GM21737 (cell line): Measurements from ENCODE around the gene MBD3L2B.
"Not testable (repeated sequence)": the region's sequence is repeated elsewhere in the genome, so short reads cannot be mapped to it uniquely, and the experiment has no call there.

ENCODE experiments used
- ATAC-seq: cut with Tn5 transposase; IDR thresholded peaks from one replicate; pipeline ENCODE4 v1.9.1; 2021; ENCODE audit warnings: mild to moderate bottlenecking, moderate library complexity; ENCODE audit not compliant: unreplicated experiment

The MBD3L2B gene

DNA sequence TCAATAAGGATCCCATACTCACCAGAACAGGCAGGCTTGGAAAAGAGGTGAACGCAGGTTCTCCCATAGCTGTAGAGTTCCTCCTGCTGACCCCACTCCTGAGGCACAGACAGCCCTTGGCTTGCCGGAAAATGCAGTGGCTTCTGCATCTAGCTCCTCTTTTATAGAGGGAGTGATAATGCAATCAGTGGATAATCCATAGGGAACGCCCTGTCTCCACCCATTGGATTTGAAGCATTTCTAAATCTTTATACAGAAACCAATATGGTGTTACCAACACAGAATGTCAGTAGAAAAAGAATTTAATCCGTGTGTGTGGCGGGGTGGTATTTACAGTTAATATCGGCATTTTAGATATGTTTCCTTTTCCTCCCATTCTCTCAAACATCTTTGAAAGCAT, at the start of gene MBD3L2B:
Gene MBD3L2B, minus strand, starts transcription at position 101 of the 400 bp plus-strand sequence. Its CDS starts 34 bp downstream, at position 67.
- not testable (repeated sequence) for ATAC-seq

DNA sequence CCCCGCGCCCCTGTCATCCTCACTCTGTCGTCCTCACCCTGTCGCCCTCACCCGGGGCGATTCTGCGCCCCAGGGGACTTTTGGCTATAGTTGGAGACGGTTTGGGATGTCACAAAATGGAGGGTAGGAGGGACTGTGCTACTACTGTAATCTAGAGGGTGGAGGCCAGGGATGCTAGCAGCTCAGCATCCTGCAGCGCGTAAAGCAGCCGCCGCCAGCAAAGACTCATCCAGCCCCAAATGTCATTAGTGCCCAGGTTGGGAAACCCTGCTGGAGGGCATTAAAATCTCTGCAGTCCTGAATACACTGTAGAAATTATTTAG, 48.6 kb upstream of the MBD3L2B start:
- ATAC-seq, result no peak

DNA sequence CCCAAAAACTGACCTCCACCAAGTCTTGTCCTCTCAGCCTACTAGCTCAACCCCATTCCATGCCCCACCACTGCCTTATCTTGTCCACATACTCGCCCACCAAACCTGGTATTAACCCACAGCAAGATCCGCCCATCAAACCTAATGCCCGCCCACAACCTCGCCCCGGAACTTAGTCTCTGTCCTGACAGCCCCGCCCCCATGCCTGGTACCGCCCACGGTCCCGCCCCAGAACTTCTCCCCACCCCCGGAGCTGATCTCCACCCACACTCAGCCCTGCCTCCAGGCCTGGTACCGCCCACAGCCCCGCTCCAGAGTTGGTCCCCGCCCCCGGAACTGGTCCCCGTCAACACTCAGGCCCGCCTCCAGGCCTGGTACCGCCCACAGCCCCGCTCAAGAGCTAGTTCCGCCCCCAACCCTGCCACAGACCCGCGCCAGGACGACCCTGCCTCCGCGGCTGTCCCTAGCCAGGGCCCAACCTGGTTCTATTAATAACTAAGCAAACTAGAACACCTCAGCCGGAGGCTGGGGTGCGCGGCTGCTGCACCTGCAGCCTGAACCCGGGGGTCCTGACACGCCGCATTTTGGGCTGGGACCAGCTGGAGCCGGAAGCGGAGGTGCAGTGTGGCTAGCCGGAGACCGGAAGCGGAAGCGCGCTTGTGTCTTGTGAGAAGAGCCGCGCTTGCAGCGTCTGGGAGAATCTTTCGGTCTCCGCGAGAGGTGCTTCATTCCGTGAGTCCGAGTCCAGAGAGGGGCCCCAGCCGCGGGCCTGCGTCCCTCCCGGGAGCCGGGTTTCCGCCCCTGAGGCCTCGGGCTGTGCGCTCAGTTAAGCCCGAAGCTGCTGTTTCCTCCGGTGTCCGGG, 48.0 kb upstream of the MBD3L2B start, which contains the start of gene ZNF557:
Gene ZNF557, plus strand, starts transcription at position 662 of the 862 bp plus-strand sequence. CDS start 5,372 bp downstream, outside the sequence.
- ATAC-seq, result peak; percentile 90

DNA sequence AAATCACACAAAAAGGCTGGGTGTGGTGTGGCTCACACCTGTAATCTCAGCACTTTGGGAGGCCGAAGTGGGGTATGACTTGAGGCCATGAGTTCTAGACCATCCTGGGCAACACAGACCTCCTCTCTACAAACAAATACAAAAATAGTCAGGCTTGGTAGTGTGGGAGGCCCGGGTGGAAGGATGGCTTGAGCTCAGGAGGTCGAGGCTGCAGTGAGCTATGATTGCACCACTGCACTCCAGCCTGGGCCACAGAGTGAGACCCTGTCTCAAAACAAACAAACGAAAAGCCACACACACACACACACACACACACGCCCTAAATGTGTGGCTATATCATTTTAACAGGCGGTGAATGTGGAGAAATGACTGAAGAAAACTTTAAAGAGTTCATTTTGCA, 47.4 kb upstream of the MBD3L2B start:
- ATAC-seq, result no peak

DNA sequence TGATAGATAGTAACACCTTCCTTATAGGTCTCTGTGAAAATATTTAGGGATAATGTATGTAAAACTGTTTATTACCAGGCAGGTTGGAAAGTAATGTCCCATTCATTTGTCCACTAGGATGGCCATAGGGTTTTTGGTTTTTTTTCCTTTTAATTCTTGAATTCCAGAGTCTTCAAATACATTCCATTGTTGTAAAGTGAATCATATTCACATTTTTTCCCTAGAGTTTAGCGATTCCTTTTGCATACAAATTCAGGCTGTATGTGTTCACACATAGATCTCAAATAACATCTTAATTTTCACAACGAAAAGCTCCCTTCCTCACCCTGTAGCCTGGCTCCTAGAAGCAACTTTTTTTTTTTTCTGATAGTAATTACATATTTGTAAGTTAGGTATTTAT, 46.5 kb upstream of the MBD3L2B start:
- no peak for ATAC-seq

DNA sequence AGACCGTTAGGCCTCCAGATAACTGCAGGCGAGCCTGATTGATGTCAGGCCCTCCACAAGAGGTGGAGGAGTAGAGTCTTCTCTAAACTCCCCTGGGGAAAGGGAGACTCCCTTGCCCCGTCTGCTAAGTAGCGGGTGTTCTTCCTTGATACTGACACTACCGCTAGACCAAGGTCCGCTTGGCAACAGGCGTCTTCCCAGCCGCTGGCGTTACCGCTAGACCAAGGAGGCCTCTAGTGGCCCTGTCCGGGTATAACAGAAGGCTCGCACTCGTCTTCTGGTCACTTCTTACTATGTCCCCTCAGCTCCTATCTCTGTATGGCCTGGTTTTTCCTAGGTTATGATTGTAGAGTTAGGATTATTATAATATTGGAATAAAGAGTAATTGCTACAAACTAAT, 45.9 kb upstream of the MBD3L2B start:
- ATAC-seq, result not testable (repeated sequence)

DNA sequence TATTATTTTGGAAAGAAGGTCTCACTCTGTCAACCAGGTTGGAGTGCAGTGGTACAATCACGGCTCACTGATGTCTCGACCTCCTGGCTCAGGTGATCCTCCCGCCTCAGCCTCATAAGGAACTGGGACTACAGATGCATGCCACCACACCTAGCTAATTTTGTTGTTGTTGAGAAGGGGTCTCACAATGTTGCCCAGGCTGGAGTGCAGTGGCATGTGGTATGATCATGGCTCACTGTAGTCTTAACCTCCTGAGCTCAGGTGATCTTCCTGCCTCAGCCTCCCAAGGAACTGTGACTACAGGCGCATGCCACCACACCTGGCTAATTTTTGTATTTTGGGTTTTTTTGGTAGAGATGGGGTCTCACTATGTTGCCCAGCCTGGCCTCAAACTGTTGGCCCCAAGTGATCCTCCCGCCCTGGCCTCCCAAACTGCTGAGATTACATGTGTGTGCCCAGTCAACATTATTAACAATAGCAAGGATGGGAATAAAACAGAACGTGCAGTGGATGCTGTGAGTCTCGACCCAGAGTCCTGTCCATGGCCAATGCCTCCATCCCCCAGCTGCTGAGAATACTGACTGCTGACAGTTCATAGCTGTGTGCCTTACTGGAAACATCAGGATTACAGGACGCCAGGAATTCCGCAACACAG, 42.7 kb upstream of the MBD3L2B start:
- no peak for ATAC-seq

DNA sequence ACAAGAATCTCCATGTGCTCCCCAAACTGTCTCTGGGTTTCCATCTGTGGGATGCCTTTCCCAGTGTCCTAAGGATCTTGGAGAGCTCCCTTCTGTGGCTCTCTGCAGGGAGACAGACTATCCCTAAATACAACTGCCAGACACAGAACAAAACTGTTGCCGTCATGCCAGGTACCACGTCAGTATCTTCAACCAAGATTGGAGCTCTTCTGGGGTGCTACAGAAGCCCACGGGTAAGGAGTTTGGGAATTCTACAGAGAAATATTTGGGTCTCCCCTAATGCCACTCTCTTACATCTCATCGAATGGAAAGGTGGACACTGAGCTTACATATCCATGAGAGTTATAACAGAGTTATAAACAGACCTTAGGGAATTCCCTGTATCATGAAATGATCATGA, 42.1 kb upstream of the MBD3L2B start:
- no peak for ATAC-seq

DNA sequence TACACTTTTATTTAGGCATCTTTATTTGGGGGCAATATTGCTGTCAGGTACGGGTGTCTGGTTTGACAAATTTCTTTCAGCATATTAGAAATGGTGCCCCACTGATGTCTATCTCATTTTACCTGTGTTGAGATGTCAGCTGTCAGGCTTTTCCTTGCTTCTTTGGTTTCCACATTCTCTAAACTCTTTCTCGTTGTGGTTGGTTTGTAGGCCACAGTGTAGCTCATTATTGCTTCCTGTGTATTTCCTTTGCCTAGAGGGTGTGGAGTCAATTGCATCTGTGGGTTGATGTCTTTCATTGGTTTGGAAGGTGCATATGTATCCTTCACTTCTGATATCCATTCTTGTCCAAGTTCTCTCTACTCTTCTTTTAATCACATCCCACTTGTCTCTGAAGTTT, 38.7 kb upstream of the MBD3L2B start:
- not testable (repeated sequence) for ATAC-seq

DNA sequence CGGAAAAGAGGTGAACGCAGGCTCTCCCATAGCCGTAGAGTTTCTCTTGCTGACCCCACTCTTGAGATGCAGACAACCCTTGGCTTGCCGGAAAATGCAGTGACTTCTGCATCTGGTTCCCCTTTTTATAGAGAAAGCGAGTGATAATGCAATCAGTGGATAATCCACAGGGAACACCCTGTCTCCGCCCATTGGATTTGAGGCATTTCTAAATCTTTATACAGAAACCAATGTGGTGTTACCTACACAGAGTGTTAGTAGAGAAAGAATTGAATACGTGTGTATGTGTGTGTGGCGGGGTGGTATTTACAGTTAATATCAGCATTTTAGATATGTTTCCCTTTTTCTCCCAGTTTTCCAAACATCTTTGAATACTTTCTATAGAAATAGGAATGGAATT, 37.3 kb upstream of the MBD3L2B start, which contains the start of gene MBD3L3:
Gene MBD3L3, minus strand, starts transcription at position 101 of the 400 bp plus-strand sequence. Its CDS starts 71 bp downstream, at position 30.
- not testable (repeated sequence) for ATAC-seq

DNA sequence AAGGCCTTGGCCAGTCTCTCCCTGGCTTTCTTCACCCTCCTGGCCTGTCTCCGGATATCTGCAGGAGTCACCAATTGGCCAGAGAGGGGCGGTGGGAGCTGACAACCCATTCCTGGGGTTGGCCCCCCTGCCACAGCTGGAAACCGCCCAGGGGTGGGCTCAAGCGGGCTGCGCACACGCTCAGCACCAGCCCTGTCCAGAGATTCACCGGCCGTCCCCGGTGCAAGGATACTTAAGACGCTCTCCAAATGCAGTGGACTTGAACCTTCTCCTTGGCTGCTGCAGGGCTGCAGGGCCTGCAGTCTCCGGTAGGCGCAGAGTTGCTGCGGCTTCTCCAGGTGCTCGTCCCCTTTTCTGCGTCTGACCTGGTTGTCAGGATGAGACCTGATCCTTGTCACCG, 35.1 kb upstream of the MBD3L2B start:
- ATAC-seq, result not testable (repeated sequence)

DNA sequence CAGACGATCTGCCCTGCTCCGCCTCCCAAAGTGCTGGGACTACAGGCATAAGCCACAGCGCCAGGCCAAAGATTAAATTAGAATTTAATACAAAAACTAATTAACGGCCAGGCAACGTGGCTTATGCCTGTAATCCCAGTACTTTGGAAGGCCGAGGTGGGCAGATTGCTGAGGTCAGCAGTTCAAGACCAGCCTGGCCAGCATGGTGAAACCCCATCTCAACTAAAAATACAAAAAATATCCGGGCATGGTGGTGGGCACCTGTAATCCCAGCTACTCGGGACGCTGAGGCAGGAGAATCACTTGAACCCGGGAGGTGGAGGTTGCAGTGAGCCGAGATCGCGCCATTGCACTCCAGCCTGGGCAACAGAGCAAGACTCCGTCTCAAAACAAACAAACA, 34.4 kb upstream of the MBD3L2B start:
- ATAC-seq, result not testable (repeated sequence)

DNA sequence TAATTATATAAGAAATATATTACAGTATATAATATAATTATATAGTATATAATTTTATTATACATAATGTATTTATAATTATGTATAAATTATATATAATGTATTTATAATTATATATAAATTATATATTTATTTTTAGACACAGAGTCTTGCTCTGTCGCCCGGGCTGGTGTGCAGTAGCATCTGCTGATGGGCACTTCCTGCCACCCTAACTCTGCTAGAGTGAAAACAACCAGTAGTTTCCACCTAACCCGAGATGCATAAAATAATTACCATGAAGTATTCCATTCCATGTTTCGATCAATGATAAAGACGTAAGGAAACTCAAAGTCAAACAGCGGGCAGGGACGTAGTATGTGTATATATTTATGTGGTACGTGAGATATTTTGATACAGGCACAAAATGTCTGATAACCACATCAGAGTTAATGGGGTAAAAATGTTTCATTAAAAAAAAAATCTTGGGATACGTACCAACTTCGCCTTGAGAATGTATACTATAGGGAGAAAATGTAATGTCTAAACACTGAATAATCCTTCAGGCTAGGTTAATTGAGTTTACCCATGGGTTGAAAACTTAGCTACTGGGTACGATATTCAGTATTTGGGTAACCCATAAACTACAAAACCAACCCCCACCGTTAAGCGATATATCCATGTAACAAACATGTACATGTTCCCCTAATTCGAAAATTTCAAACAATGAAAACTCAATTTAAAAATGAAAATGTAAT, 33.6 kb upstream of the MBD3L2B start:
- ATAC-seq, result not testable (repeated sequence)

DNA sequence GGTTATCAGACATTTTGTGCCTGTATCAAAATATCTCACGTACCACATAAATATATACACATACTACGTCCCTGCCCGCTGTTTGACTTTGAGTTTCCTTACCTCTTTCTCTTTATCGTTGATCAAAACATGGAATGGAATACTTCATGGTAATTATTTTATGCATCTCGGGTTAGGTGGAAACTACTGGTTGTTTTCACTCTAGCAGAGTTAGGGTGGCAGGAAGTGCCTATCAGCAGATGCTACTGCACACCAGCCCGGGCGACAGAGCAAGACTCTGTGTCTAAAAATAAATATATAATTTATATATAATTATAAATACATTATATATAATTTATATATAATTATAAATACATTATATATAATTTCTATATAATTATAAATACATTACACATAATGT, 31.7 kb upstream of the MBD3L2B start:
- not testable (repeated sequence) for ATAC-seq

DNA sequence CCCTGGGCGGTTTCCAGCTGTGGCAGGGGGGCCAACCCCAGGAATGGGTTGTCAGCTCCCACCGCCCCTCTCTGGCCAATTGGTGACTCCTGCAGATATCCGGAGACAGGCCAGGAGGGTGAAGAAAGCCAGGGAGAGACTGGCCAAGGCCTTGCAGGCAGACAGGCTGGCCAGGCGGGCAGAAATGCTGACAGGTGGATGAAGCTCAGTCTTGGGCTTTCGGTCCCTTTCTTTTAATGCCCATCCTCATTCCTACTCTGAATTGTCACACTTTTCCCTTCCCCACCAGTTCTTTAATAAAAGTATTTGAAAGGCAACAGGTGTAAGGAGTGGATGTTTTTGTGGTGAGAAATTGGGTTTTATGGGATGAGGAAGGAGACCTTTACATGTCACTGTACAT, 30.2 kb upstream of the MBD3L2B start:
- not testable (repeated sequence) for ATAC-seq

DNA sequence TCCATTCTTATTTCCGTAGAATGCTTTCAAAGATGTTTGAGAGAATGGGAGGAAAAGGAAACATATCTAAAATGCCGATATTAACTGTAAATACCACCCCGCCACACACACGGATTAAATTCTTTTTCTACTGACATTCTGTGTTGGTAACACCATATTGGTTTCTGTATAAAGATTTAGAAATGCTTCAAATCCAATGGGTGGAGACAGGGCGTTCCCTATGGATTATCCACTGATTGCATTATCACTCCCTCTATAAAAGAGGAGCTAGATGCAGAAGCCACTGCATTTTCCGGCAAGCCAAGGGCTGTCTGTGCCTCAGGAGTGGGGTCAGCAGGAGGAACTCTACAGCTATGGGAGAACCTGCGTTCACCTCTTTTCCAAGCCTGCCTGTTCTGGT, 27.8 kb upstream of the MBD3L2B start, which contains the start of gene MBD3L2:
Gene MBD3L2, plus strand, starts transcription at position 301 of the 400 bp plus-strand sequence. Its CDS starts 53 bp downstream, at position 354.
- ATAC-seq, result not testable (repeated sequence)

DNA sequence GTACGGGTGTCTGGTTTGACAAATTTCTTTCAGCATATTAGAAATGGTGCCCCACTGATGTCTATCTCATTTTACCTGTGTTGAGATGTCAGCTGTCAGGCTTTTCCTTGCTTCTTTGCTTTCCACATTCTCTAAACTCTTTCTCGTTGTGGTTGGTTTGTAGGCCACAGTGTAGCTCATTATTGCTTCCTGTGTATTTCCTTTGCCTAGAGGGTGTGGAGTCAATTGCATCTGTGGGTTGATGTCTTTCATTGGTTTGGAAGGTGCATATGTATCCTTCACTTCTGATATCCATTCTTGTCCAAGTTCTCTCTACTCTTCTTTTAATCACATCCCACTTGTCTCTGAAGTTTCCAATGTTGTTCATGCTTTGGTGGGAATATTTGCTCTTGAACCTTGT, 20.3 kb upstream of the MBD3L2B start:
- not testable (repeated sequence) for ATAC-seq

DNA sequence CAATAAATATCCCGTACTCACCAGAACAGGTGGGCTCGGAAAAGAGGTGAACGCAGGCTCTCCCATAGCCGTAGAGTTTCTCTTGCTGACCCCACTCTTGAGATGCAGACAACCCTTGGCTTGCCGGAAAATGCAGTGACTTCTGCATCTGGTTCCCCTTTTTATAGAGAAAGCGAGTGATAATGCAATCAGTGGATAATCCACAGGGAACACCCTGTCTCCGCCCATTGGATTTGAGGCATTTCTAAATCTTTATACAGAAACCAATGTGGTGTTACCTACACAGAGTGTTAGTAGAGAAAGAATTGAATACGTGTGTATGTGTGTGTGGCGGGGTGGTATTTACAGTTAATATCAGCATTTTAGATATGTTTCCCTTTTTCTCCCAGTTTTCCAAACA, 18.8 kb upstream of the MBD3L2B start, which contains the start of gene MBD3L4:
Gene MBD3L4, minus strand, starts transcription at position 101 of the 400 bp plus-strand sequence. Its CDS starts 35 bp downstream, at position 66.
- ATAC-seq, result not testable (repeated sequence)

DNA sequence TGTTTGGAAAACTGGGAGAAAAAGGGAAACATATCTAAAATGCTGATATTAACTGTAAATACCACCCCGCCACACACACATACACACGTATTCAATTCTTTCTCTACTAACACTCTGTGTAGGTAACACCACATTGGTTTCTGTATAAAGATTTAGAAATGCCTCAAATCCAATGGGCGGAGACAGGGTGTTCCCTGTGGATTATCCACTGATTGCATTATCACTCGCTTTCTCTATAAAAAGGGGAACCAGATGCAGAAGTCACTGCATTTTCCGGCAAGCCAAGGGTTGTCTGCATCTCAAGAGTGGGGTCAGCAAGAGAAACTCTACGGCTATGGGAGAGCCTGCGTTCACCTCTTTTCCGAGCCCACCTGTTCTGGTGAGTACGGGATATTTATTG, 9.0 kb upstream of the MBD3L2B start, which contains the start of gene MBD3L5:
Gene MBD3L5, plus strand, starts transcription at position 301 of the 400 bp plus-strand sequence. Its CDS starts 34 bp downstream, at position 335.
- ATAC-seq, result not testable (repeated sequence)

DNA sequence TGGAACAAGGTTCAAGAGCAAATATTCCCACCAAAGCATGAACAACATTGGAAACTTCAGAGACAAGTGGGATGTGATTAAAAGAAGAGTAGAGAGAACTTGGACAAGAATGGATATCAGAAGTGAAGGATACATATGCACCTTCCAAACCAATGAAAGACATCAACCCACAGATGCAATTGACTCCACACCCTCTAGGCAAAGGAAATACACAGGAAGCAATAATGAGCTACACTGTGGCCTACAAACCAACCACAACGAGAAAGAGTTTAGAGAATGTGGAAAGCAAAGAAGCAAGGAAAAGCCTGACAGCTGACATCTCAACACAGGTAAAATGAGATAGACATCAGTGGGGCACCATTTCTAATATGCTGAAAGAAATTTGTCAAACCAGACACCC, 7.6 kb upstream of the MBD3L2B start:
- not testable (repeated sequence) for ATAC-seq

DNA sequence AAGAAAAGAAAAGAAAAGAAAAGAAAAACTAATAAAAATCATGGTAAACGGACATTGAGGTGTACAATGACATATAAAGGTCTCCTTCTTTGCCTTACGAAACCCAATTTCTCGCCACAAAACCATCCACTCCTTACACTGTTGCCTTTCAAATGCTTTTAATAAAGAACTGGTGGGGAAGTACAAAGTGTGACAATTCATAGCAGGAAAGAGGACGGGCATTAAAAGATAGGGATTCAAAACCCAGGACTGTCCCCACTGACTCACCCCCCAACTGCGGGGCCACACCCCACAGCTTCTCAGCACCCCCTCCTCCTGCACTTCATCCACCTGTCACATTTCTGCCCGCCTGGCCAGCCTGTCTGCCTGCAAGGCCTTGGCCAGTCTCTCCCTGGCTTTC, 2.4 kb downstream of the MBD3L2B start:
- ATAC-seq, result no peak
